ENCODE results near the gene MGMT.

- TF ChIP-seq CTCF (conservative IDR thresholded peaks at IDR 0.05), result no peak
- no peak for TF ChIP-seq EZH2 (IDR thresholded peaks at IDR 0.05; ENCODE audit: low read depth)
Observed at GRCh38 chr10:129814681-129815646, 347.9 kb downstream of the MGMT start.

All from PC-9 (cell line).